Activated B cell treated with CpG ODN at 0.5 μM for 24 hours (primary cell): ENCODE results near the gene C21orf58. TPM values are rescaled to one million over a fixed set of nuclear protein-coding genes. Genes with fewer than 3 reads are reported as not detected.

ENCODE experiments used
- ATAC-seq: fragments of 200-7000 bp; cut with Tn5 transposase; one replicate; pipeline ENCODE4 v1.10.0; 2021; ENCODE audit warnings: low read depth, mild to moderate bottlenecking, moderate library complexity
- CTCF ChIA-PET: fragments of 350-600 bp; sonication (Branson Sonifier 250); formaldehyde crosslinking; loops from one replicate; lab custom pipeline; 2021; ENCODE audit warnings: antibody characterized with exemption; lab: Charles Lee
- POLR2A ChIA-PET: fragments of 350-600 bp; sonication (Branson Sonifier 250); formaldehyde crosslinking; loops from one replicate; lab custom pipeline; 2021; ENCODE audit warnings: antibody characterized with exemption; lab: Charles Lee
- DNase-seq: peaks from one replicate; pipeline ENCODE4 v3.0.0; 2022
- H3K27ac Mint-ChIP-seq: one replicate; pipeline ENCODE4 v1.8.0; 2020; ENCODE audit warnings: mixed read lengths
- H3K27me3 Mint-ChIP-seq: one replicate; pipeline ENCODE4 v1.8.0; 2021; ENCODE audit warnings: mixed read lengths
- H3K36me3 Mint-ChIP-seq: one replicate; pipeline ENCODE4 v1.8.0; 2021; ENCODE audit warnings: low read depth, mixed read lengths
- H3K4me1 Mint-ChIP-seq: one replicate; pipeline ENCODE4 v1.8.0; 2021; ENCODE audit warnings: mixed read lengths
- H3K4me3 Mint-ChIP-seq: one replicate; pipeline ENCODE4 v1.8.0; 2020; ENCODE audit warnings: mild to moderate bottlenecking, mixed read lengths
- H3K9me3 Mint-ChIP-seq: one replicate; pipeline ENCODE4 v1.8.0; 2020; ENCODE audit warnings: mixed read lengths
- intact Hi-C: fragments of 100-400 bp; cut with micrococcal nuclease; formaldehyde crosslinking; loops from one replicate; pipeline ENCODE4 v1.15.1; 2024
- total RNA-seq: library from RNA; stranded (reverse); gene quantifications from 2 replicates; pipeline ENCODE4 v1.2.3, GENCODE V29; 2022
- TF ChIP-seq, protein P1 (sequence below): fragments of 200-600 bp; IDR thresholded peaks from one replicate; pipeline ENCODE4 v1.8.0; 2022; ENCODE audit warnings: antibody characterized with exemption, mild to moderate bottlenecking

Gene C21orf58
- total RNA-seq, 1 donor from 2014 or later = 4.7 TPM

DNA sequence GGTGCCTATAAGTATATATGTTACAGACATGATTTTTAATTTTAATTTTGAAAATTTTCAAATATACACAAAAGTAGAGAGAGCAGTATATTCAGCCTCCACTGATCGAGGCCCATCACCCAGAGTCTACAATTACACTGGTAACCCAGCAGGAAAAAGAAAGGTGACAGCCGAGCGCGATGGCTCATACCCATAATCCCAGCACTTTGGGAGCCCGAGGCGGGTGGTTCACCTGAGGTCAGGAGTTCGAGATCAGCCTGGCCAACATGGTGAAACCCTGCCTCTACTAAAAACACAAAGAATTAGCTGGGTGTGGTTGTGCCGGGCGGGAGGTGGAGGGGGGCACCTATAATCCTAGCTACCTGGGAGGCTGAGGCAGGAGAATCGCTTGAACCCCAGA lies 36.1 kb downstream of the C21orf58 start:
- TF ChIP-seq, protein P1, sequence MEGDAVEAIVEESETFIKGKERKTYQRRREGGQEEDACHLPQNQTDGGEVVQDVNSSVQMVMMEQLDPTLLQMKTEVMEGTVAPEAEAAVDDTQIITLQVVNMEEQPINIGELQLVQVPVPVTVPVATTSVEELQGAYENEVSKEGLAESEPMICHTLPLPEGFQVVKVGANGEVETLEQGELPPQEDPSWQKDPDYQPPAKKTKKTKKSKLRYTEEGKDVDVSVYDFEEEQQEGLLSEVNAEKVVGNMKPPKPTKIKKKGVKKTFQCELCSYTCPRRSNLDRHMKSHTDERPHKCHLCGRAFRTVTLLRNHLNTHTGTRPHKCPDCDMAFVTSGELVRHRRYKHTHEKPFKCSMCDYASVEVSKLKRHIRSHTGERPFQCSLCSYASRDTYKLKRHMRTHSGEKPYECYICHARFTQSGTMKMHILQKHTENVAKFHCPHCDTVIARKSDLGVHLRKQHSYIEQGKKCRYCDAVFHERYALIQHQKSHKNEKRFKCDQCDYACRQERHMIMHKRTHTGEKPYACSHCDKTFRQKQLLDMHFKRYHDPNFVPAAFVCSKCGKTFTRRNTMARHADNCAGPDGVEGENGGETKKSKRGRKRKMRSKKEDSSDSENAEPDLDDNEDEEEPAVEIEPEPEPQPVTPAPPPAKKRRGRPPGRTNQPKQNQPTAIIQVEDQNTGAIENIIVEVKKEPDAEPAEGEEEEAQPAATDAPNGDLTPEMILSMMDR = no peak
- Mint-ChIP-seq H3K36me3 (peaks cover 36% of the 10 kb centered on the region), H3K27me3 (no peaks in the 10 kb centered on the region), H3K27ac (no peak overlapping the region), H3K4me1 (peaks cover 45% of the 10 kb centered on the region), H3K4me3 (no peak overlapping the region), H3K9me3 (no peaks in the 10 kb centered on the region)
- ChIA-PET CTCF (no interaction called here), POLR2A (no interaction called here)
- intact Hi-C loops = loop anchor here (2.0 kb wide), 2 partner anchors 33 to 103 kb away; partner anchors contain the start of gene SPATC1L
- DNase-seq (no peak), ATAC-seq (no peak)

DNA sequence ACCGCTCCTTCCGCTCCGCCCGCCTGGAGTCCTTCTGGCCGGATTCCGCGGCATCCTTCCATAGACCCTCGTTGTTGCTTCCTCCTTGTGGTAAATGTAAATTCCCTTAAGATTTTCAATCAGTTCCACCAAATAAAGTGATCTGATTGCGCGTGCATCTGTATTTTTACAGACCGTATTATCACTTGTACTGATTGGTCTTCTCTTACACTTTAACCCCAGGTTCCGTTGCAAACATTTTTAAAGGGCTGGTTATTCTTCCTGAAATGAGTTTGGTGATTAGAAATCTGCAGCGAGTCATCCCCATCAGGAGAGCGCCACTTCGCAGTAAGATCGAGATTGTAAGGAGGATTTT lies 37.0 kb downstream of the C21orf58 start:
- Mint-ChIP-seq H3K4me3 (peak overlapping the region; percentile 98), H3K4me1 (peaks cover 47% of the 10 kb centered on the region), H3K9me3 (no peaks in the 10 kb centered on the region), H3K27ac (peak overlapping the region; percentile 98), H3K36me3 (peaks cover 33% of the 10 kb centered on the region), H3K27me3 (no peaks in the 10 kb centered on the region)
- intact Hi-C loops = loop anchor here (1.0 to 2.0 kb wide), 7 partner anchors 32 to 349 kb away; partner anchors contain the start of genes DIP2A, PCNT, PRMT2 and SPATC1L
- DNase-seq = no peak
- ChIA-PET POLR2A (interaction anchor here (0.7 kb wide), 1 partner anchor 166 kb away, joined by 3 read pairs; no protein-coding TSS in a partner anchor), CTCF (no interaction called here)
- ATAC-seq = peak; percentile 12
- TF ChIP-seq, protein P1 = no peak

DNA sequence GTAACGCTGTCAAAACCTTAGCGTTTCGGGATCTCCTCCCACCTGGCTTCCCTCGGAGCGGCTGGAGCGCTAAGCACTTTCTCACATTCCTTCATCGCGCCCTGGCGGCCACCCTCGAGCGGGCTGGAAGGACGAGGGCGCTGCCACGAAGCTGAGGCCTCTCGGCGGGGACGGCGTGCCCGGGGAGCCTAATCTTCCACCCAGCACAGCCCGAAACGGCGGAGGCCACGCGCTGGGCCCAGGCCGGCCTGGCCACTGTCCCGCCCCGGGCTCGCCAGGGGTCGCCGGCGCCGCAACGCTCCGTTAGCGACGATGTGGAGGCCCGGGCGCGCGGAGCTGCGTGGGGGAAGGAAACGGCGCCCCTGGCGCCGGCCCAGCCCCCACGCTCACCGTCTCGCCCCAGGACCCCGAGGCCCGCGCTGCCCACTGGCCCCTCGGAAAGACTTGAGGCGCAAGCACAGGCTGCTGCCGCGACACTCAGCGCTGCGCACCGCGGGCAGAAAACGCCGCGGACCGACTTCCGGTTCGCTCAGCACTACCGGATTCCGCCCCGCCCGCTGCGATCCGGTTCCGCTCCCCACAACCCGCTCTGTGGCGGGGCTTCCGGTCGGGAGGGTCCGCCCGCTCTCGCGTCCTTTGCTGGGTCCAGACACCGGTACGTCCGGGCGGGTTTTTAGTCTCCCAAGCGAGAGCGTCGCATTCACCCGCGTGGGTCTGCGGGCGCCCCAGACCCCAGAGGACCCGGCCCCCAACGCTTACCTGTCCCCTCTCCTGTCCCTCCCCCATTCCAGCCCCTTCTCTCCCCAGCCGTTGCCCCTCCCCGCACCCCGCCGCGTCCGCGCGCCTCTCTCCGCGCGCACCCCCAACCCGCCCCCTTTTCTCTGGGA lies 37.7 kb downstream of the C21orf58 start, which contains the start of gene YBEY:
Gene YBEY, plus strand, starts transcription at position 582 of the 887 bp plus-strand sequence. CDS start 572 bp downstream, outside the sequence.
- H3K4me3 Mint-ChIP-seq = peak within 1 kb of the TSS; percentile 98
- ChIA-PET POLR2A (interaction anchor here (0.6 to 1.9 kb wide), 5 partner anchors 29 to 167 kb away, joined by 3 to 11 read pairs (median 3); a partner anchor contains a TSS), CTCF (interaction anchor here (0.6 to 2.6 kb wide), 2 partner anchors 106 to 142 kb away, joined by 3 to 17 read pairs; no protein-coding TSS in a partner anchor)
- TF ChIP-seq, protein P1 = no peak
- H3K27ac Mint-ChIP-seq = peak within 1 kb of the TSS; percentile 98
- no peaks in the 10 kb centered on the region for H3K27me3 Mint-ChIP-seq
- peaks cover 32% of the 10 kb centered on the region for H3K36me3 Mint-ChIP-seq
- peak; percentile 83 for DNase-seq
- intact Hi-C loops = loop anchor here (1.0 to 2.0 kb wide), 7 partner anchors 31 to 349 kb away; partner anchors contain the start of genes DIP2A, PCNT, PRMT2 and SPATC1L
- peaks cover 48% of the 10 kb centered on the region for H3K4me1 Mint-ChIP-seq
- ATAC-seq = peak; percentile 85
- no peaks in the 10 kb centered on the region for H3K9me3 Mint-ChIP-seq

DNA sequence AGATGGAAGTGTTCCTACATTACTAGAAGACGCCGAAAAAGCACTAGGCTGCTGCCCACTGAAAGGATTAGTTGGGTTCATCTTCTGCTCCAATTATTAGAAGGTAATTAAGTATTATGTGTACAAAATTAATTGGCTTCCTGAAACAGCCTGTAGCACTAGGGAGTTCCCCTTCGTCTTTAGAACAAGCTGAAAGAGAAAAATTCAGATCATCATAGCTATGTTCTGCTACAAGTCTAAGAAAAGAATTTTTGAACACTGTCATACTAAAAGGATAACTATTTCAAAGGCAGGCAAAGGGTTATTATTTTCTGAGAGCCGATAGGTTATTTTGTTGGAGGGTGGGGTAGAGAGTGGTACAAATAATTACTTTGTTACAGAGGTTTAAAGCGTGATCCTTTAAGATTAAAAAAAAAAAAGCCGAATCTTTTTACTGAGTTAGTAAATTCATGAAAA lies 38.4 kb downstream of the C21orf58 start, which contains the start of gene MCM3AP:
Gene MCM3AP, minus strand, starts transcription at position 406 of the 456 bp plus-strand sequence. Its CDS starts 325 bp downstream, at position 81.
- no peak for ATAC-seq
- Mint-ChIP-seq H3K9me3 (no peaks in the 10 kb centered on the region), H3K36me3 (peaks cover 37% of the 10 kb centered on the region), H3K4me1 (peaks cover 44% of the 10 kb centered on the region), H3K4me3 (peak within 1 kb of the TSS; percentile 98), H3K27me3 (no peaks in the 10 kb centered on the region), H3K27ac (peak within 1 kb of the TSS; percentile 98)
- no peak for DNase-seq
- ChIA-PET POLR2A (interaction anchor here (0.6 to 1.9 kb wide), 8 partner anchors 9 to 141 kb away, joined by 3 to 11 read pairs (median 4); a partner anchor contains a TSS), CTCF (interaction anchor here (0.6 to 2.6 kb wide), 2 partner anchors 107 to 141 kb away, joined by 3 to 17 read pairs; no protein-coding TSS in a partner anchor)
- intact Hi-C loops = no loop called here
- TF ChIP-seq, protein P1 = no peak
